Measurements from ENCODE around the gene SPRYD3. TPM values are rescaled to one million over a fixed set of nuclear protein-coding genes. Genes with fewer than 3 reads are reported as not detected.
"Not testable (repeated sequence)": the region's sequence is repeated elsewhere in the genome, so short reads cannot be mapped to it uniquely, and the experiment has no call there.

SPRYD3 gene
- total RNA-seq, 1 donor from 2014 or later: 5.4 TPM

GRCh38 chr12:53113951-53114350 lies 34.8 kb upstream of the SPRYD3 start:
- Histone ChIP-seq H3K9me3 (ENCODE audit: low read depth) (no peaks in the 10 kb centered on the region), H3K4me2 (no peak overlapping the region), H3K4me1 (peaks cover 11% of the 10 kb centered on the region), H3F3A (ENCODE audit: low read depth) (peaks cover 17% of the 10 kb centered on the region), H3K27me3 (no peaks in the 10 kb centered on the region), H3K79me2 (ENCODE audit: low read depth) (no peaks in the 10 kb centered on the region), H2AFZ (replicated peaks) (no peak overlapping the region), H3K9ac (no peak overlapping the region), H3K4me3 (no peak overlapping the region), H3K36me3 (no peaks in the 10 kb centered on the region), H4K20me1 (ENCODE audit: low read depth) (no peaks in the 10 kb centered on the region), H3K27ac (no peak overlapping the region)
- peaks cover 5% of the 10 kb centered on the region for H3K4me1 Mint-ChIP-seq
- peaks cover 3% of the 10 kb centered on the region for H3K9me3 Mint-ChIP-seq
- peaks cover 8% of the 10 kb centered on the region for H3K27me3 Mint-ChIP-seq (ENCODE audit: insufficient read depth, low read depth)
- no peak for DNase-seq (ENCODE audit: low spot score)
- no peak overlapping the region for H3K4me3 Mint-ChIP-seq
- no peaks in the 10 kb centered on the region for H3K36me3 Mint-ChIP-seq
- TF ChIP-seq CTCF (IDR thresholded peaks at IDR 0.05) (no peak), EZH2 (IDR thresholded peaks at IDR 0.05) (no peak), EZH2phosphoT487 (IDR thresholded peaks at IDR 0.05) (no peak)
- no peak overlapping the region for H3K27ac Mint-ChIP-seq

GRCh38 chr12:53113136-53113705 lies 34.0 kb upstream of the SPRYD3 start:
- H3K36me3 Mint-ChIP-seq: no peaks in the 10 kb centered on the region
- H3K9me3 Mint-ChIP-seq: peaks cover 3% of the 10 kb centered on the region
- H4K20me1 ChIP-seq (ENCODE audit: low read depth): no peaks in the 10 kb centered on the region
- no peak overlapping the region for H3K4me3 ChIP-seq
- peaks cover 8% of the 10 kb centered on the region for H3K27me3 Mint-ChIP-seq (ENCODE audit: insufficient read depth, low read depth)
- no peak overlapping the region for H3K9ac ChIP-seq
- H3K4me3 Mint-ChIP-seq: no peak overlapping the region
- H3K27me3 ChIP-seq: no peaks in the 10 kb centered on the region
- H3K4me2 ChIP-seq: no peak overlapping the region
- TF ChIP-seq EZH2 (IDR thresholded peaks at IDR 0.05): no peak
- no peak for TF ChIP-seq EZH2phosphoT487 (IDR thresholded peaks at IDR 0.05)
- no peak for TF ChIP-seq CTCF (IDR thresholded peaks at IDR 0.05)
- no peak overlapping the region for H3K27ac ChIP-seq
- no peak for DNase-seq (ENCODE audit: low spot score)
- H3F3A ChIP-seq (ENCODE audit: low read depth): peaks cover 17% of the 10 kb centered on the region
- H2AFZ ChIP-seq (replicated peaks): peak overlapping the region; percentile 32
- peaks cover 11% of the 10 kb centered on the region for H3K4me1 ChIP-seq
- H3K9me3 ChIP-seq (ENCODE audit: low read depth): no peaks in the 10 kb centered on the region
- H3K4me1 Mint-ChIP-seq: peaks cover 5% of the 10 kb centered on the region
- H3K27ac Mint-ChIP-seq: no peak overlapping the region
- no peaks in the 10 kb centered on the region for H3K79me2 ChIP-seq (ENCODE audit: low read depth)
- H3K36me3 ChIP-seq: no peaks in the 10 kb centered on the region

GRCh38 chr12:53112431-53112830 lies 33.2 kb upstream of the SPRYD3 start:
- not testable (repeated sequence) for H3K4me3 ChIP-seq; H3K4me2 ChIP-seq; H3K79me2 ChIP-seq (ENCODE audit: low read depth); H3K9me3 ChIP-seq (ENCODE audit: low read depth); H3K27ac Mint-ChIP-seq; H3K36me3 Mint-ChIP-seq; DNase-seq (ENCODE audit: low spot score); H4K20me1 ChIP-seq (ENCODE audit: low read depth); H3K27me3 Mint-ChIP-seq (ENCODE audit: insufficient read depth, low read depth); H2AFZ ChIP-seq (replicated peaks); H3K27me3 ChIP-seq; H3K9me3 Mint-ChIP-seq; H3K4me1 Mint-ChIP-seq; H3K4me3 Mint-ChIP-seq; H3K9ac ChIP-seq; H3K36me3 ChIP-seq; H3K27ac ChIP-seq
- peaks cover 17% of the 10 kb centered on the region for H3F3A ChIP-seq (ENCODE audit: low read depth)
- peaks cover 11% of the 10 kb centered on the region for H3K4me1 ChIP-seq

GRCh38 chr12:53107122-53107521 lies 27.9 kb upstream of the SPRYD3 start:
- Histone ChIP-seq H2AFZ (replicated peaks) (peak overlapping the region; percentile 10), H3K27me3 (no peaks in the 10 kb centered on the region), H4K20me1 (ENCODE audit: low read depth) (no peaks in the 10 kb centered on the region), H3K4me1 (no peaks in the 10 kb centered on the region), H3K9ac (no peak overlapping the region), H3K79me2 (ENCODE audit: low read depth) (no peaks in the 10 kb centered on the region), H3K4me2 (no peak overlapping the region), H3K36me3 (no peaks in the 10 kb centered on the region), H3K27ac (no peak overlapping the region), H3K4me3 (no peak overlapping the region), H3K9me3 (ENCODE audit: low read depth) (no peaks in the 10 kb centered on the region), H3F3A (ENCODE audit: low read depth) (no peaks in the 10 kb centered on the region)
- no peak for TF ChIP-seq EZH2 (IDR thresholded peaks at IDR 0.05)
- TF ChIP-seq EZH2phosphoT487 (IDR thresholded peaks at IDR 0.05): no peak
- no peak for TF ChIP-seq CTCF (IDR thresholded peaks at IDR 0.05)
- no peaks in the 10 kb centered on the region for H3K27me3 Mint-ChIP-seq (ENCODE audit: insufficient read depth, low read depth)
- peaks cover 3% of the 10 kb centered on the region for H3K9me3 Mint-ChIP-seq
- DNase-seq (ENCODE audit: low spot score): no peak
- H3K4me1 Mint-ChIP-seq: peaks cover 29% of the 10 kb centered on the region
- no peaks in the 10 kb centered on the region for H3K36me3 Mint-ChIP-seq
- H3K4me3 Mint-ChIP-seq: no peak overlapping the region
- H3K27ac Mint-ChIP-seq: no peak overlapping the region
